ENCODE data around the gene PADI6. TPM values are rescaled to one million over a fixed set of nuclear protein-coding genes. Genes with fewer than 3 reads are reported as not detected.

The PADI6 gene
- total RNA-seq, 1 donor = not detected

DNA sequence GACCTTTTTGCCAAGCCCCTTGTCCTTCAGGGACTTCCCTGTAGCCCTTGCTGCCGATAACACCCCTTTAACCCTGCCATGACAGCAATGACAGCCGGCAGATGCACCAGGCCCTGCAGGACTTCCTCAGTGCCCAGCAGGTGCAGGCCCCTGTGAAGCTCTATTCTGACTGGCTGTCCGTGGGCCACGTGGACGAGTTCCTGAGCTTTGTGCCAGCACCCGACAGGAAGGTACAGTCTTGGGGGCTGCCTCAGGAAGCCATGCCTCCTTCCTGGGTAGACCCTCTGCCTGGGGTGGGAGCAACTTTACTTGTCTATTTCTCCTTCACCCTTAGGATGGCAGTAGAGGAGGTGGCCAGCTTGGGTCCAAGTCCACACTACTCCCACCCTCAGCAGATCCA is 16.1 kb upstream of the PADI6 start:
- no peak for DNase-seq (ENCODE audit: low read depth)
- H3K4me3 ChIP-seq (ENCODE audit: low read depth, low read length) = no peak overlapping the region
- TF ChIP-seq, protein P1, sequence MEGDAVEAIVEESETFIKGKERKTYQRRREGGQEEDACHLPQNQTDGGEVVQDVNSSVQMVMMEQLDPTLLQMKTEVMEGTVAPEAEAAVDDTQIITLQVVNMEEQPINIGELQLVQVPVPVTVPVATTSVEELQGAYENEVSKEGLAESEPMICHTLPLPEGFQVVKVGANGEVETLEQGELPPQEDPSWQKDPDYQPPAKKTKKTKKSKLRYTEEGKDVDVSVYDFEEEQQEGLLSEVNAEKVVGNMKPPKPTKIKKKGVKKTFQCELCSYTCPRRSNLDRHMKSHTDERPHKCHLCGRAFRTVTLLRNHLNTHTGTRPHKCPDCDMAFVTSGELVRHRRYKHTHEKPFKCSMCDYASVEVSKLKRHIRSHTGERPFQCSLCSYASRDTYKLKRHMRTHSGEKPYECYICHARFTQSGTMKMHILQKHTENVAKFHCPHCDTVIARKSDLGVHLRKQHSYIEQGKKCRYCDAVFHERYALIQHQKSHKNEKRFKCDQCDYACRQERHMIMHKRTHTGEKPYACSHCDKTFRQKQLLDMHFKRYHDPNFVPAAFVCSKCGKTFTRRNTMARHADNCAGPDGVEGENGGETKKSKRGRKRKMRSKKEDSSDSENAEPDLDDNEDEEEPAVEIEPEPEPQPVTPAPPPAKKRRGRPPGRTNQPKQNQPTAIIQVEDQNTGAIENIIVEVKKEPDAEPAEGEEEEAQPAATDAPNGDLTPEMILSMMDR (IDR thresholded peaks at IDR 0.05; ENCODE audit: insufficient read depth, low read length) = no peak

DNA sequence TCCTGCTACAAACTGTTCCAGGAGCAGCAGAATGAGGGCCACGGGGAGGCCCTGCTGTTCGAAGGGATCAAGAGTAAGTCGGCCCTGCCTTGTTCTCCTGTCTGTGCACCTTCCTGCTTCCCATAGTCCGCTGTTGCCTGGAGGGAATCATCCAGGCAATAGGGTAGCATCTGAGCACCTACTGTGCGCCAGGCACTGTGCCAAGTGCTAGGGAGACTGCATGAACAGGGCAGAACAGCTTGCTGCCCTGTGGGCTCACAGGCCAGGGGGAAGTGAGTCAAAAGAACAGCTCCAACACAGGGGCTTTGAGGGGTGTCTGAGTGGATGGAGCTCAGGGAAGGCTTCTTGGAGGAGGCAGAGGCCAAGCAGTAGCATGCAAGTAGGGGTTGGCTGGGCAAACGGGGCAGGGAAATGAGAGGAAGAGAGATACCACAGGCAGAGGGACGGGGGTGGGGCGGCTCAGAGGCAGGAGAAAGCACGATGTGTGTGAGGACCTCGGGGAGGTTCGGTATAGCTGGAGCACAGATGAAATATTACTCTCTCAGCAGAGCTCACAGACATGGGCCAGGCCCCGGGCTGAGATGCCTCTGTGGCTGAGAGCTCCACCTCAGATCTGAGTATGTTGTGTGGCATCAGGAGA is 15.5 kb upstream of the PADI6 start:
- TF ChIP-seq, protein P1 (IDR thresholded peaks at IDR 0.05; ENCODE audit: insufficient read depth, low read length) = no peak
- DNase-seq (ENCODE audit: low read depth) = no peak
- no peak overlapping the region for H3K4me3 ChIP-seq (ENCODE audit: low read depth, low read length)

DNA sequence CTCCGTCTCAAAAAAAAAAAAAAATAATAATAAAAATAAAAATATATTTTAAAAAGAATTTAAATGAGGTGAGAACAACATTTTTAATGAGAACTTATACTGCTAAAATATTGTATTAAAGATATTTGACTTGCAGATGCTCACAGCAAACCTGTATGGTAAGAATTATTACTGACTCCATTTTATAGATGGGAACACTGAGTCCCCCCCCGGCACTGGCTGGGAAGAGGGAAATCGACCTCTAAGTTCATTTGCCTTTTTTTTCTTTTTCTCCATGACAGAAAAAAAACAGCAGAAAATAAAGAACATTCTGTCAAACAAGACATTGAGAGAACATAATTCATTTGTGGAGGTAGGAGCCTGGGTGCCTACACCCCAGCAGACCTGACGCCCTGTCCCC is 13.4 kb upstream of the PADI6 start:
- TF ChIP-seq, protein P1 (IDR thresholded peaks at IDR 0.05; ENCODE audit: insufficient read depth, low read length) = no peak
- no peak overlapping the region for H3K4me3 ChIP-seq (ENCODE audit: low read depth, low read length)
- DNase-seq (ENCODE audit: low read depth) = no peak

DNA sequence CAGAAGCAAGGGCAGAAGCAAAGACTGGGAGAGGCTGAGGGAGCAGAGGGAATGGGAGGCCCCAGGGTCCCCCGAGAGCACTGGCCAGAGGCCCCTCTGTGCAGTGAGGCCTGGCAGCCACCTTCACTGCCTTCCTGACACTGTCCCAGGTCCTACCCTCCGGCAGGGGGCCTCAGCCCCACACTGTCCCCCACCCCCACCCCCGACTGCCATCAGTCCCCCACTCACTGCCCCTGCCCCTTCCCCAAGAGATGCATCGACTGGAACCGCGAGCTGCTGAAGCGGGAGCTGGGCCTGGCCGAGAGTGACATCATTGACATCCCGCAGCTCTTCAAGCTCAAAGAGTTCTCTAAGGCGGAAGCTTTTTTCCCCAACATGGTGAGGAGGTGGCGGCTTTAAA is 13.0 kb upstream of the PADI6 start:
- no peak for DNase-seq (ENCODE audit: low read depth)
- TF ChIP-seq, protein P1 (IDR thresholded peaks at IDR 0.05; ENCODE audit: insufficient read depth, low read length) = no peak
- no peak overlapping the region for H3K4me3 ChIP-seq (ENCODE audit: low read depth, low read length)

DNA sequence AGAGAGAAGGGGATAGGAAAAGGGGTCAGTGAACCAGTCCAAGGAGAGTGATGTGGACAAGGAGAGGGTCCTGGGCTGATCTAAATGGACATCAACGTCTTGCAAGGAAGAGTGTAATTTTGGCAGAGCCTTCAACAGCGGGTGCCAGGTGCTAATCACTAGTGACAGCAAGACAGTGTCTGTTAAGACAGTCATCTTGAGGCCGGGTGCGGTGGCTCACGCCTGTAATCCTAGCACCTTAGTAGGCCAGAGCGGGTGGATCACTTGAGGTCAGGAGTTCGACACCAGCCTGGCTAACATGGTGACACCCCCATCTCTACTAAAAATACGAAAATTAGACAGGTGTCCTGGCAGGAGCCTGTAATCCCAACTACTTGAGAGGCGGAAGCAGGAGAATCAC is 12.2 kb upstream of the PADI6 start:
- DNase-seq (ENCODE audit: low read depth) = no peak
- TF ChIP-seq, protein P1 (IDR thresholded peaks at IDR 0.05; ENCODE audit: insufficient read depth, low read length) = no peak
- H3K4me3 ChIP-seq (ENCODE audit: low read depth, low read length) = no peak overlapping the region

DNA sequence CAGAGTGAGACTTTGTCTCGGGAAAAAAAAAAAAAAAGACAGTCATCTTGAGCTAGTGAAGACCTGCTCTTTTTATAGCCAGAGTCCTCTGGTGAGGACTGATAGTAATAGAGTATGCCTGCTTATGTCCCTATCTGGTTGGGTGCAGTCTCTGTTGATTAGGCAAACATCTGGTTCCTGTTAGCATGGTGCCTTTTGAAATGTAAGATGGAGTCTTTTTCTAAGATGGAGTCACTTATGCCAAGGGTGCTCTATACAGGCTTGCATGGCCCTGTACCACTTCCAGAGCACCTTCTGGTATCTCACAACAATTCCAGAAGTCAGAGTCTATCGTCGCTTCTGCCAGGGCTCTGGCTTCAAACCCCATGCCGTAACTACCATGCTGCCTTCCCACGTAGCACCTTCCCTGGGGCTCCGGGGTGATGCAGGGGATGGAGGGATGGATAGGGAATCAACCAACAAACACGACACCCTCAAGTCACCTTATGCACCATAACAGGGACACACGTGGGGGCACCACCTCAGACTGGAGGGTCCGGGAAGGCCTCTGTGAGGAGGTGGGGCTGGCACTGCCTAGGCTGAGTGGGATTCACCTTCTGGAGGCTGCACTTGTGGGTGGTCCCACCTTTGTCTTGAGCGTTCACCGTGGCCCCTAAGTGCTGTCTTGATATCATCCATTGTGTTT is 11.6 kb upstream of the PADI6 start:
- DNase-seq (ENCODE audit: low read depth) = no peak
- no peak overlapping the region for H3K4me3 ChIP-seq (ENCODE audit: low read depth, low read length)
- TF ChIP-seq, protein P1 (IDR thresholded peaks at IDR 0.05; ENCODE audit: insufficient read depth, low read length) = no peak

Measured in fibroblast of the aortic adventitia (primary cell).